ENCODE measurements around the gene PXMP4.
"Not testable (repeated sequence)": the region's sequence is repeated elsewhere in the genome, so short reads cannot be mapped to it uniquely, and the experiment has no call there.

Gene PXMP4
- total RNA-seq: 6.5 to 18.5 reads per million in 2 donors

DNA sequence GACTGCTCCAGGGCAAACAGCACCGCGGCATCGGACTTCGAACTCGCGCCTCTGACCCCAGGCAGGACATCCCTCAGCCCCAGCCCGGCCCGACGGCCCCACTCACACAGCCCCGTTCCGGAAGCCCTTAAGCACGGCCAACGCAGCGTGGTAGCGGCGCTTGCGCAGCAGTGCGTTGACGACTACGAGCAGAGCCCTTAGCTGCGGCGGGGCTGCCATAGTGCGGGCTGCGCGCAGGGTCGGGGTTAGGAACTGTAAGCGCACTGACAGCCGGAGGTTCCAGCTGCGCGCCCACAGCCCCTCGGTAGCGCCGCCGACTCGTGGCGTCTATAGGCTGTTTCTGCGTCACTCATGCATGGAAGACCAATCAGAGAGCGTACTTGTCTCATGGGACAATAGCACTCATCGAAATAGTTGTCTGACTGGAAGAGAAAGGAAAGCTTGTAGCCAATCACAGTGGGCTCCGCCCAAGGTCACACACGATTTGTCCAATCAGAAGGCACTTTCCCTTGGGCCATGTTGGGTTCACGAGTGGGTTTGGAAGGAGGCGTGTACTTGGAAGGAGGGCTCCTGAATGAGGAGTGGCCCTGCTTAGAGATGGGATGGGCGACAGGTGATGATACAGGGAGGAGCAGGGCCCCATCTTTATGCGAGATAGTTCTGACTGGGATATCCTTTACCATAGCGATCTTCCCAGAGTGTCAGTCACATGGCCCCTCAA, at the start of gene PXMP4:
TSS of gene PXMP4 (minus strand) at position 322 of the 721 bp plus-strand sequence. CDS start at position 219, 103 bp downstream.
- DNase-seq: peak; percentile 70

DNA sequence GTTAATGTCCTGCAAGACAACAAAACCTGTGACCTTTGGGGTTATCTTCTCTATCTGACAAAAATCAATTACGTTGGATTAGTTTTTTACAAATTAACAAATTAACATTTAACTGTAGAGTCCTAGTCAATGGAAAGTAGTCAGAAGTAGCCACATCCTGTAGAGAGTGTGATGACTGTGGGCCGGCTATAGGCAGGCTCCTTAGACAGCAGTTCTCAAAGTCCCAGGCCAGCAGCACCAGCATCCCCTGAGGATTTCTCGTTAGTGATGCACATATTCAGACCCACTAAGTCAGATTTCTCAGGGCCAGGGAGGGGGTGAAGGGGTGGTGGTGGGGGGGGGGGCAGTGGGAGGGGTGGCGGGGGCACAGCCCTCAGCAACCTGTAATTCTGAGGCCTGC, 48.9 kb upstream of the PXMP4 start:
- DNase-seq: no peak

GRCh38 chr20:33767777-33768138, 47.6 kb upstream of the PXMP4 start:
- DNase-seq: no peak

- DNase-seq: no peak
Observed at GRCh38 chr20:33766686-33767085, 46.6 kb upstream of the PXMP4 start.

GRCh38 chr20:33765592-33765991, 45.5 kb upstream of the PXMP4 start:
- no peak for DNase-seq

DNA sequence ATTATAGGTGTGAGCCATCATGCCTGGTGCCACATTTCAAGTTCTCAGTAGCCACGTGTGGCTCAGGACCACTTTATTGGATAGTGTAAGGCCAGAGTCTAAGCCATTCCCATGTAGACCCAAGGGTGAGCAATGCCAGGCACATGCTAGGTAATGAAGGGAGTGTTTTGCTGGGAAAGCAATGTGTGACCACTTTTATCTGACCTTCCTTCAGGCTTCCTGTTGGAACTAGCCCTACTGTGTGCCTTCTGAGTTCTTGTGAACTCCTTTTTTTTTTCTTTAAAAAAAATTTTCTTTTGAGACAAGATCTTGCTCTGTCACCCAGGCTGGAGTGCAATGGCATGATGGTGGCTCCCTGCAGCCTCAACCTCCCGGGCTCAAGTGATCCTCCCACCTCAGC, 45.0 kb upstream of the PXMP4 start:
- no peak for DNase-seq

- DNase-seq: no peak
Observed at GRCh38 chr20:33761698-33762250, 41.7 kb upstream of the PXMP4 start.

DNA sequence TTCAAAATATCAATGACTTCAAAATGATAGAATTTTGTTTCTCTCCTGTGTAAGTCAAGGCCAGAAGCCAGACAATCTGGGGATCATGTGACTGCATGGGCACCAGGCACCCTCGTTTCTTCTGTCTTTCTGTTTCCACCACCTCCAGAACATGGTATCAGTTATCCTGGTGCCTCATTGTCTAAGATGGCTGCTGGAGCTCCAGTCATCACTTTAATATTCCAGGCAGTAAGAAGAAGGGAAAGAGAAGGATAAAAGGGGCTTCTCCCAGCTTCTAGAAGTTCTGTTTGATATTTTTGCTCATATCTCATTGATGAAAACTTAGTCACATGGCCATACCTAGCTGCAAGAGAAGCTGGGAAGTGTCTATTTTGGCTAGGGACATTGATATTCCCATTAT, 37.3 kb upstream of the PXMP4 start:
- no peak for DNase-seq

DNA sequence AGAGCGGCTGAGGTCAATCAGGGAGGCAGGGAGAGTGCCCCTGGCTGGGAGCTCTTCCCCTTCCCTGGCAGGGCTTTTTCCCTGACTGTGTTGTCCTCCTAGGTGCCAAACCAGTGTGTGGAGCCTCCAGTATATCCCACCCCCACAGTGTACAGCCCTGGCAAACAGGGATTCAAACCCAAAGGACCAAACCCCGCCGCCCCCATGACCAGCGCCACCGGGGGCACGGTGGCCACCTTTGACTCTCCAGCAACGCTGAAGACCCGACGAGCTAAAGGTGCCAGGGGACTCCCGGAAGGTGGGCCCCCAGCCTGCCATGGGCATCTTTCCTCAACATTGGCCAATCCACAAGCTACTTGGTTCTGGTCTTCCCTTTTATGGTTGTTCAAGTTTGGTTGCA, 36.9 kb upstream of the PXMP4 start:
- no peak for DNase-seq

GRCh38 chr20:33755936-33756490, 35.9 kb upstream of the PXMP4 start:
- not testable (repeated sequence) for DNase-seq

GRCh38 chr20:33753763-33754162, 33.7 kb upstream of the PXMP4 start:
- no peak for DNase-seq

DNA sequence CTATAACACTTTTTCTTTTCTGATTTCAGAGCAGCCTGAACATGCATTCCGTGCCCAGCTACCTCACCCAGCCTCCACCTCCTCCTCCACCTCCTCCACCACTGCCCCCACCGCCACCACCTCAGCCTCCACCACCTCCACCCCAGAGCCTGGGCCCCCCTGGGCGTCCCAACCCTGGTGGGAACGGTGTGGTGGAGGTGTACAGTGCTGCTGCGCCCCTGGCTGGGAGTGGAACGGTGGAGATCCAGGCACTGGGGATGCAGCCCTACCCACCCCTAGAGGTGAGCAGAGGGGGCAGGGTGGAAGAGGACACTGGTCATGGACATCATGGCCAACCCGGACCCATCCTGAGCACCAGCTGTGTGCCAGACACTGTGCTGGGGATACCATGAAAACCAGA, 33.0 kb upstream of the PXMP4 start:
- DNase-seq: no peak

GRCh38 chr20:33751775-33752174, 31.7 kb upstream of the PXMP4 start:
- no peak for DNase-seq

DNA sequence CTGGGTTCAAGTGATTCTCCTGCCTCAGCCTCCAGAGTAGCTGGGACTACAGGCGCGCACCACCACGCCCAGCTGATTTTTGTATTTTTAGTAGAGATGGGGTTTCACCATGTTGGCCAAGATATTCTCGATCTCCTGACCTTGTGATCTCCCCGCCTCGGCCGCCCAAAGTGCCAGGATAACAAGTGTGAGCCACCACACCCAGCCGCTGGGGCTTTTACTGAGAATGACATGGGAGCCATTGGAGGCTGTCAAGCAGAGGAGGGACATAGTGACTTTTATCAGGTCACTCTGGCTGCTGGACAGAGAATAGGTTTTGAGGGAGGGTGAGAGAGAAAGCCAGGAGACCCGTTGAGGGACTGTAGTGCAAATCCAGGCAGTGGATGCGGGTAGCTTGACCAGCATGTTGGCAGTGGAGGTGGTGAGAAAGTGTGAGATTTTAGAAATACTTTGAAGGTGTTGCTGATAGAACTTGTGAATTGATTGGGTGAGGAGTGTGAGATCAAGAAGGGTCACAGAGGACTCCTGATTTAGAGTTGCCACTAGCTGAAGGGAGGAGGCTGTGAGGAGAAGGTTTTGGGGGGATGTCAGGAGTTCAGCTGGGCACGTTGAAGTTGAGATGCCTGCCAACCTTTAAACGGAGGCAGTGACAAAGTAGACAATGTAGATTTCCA, 26.4 kb upstream of the PXMP4 start:
- DNase-seq: no peak

DNA sequence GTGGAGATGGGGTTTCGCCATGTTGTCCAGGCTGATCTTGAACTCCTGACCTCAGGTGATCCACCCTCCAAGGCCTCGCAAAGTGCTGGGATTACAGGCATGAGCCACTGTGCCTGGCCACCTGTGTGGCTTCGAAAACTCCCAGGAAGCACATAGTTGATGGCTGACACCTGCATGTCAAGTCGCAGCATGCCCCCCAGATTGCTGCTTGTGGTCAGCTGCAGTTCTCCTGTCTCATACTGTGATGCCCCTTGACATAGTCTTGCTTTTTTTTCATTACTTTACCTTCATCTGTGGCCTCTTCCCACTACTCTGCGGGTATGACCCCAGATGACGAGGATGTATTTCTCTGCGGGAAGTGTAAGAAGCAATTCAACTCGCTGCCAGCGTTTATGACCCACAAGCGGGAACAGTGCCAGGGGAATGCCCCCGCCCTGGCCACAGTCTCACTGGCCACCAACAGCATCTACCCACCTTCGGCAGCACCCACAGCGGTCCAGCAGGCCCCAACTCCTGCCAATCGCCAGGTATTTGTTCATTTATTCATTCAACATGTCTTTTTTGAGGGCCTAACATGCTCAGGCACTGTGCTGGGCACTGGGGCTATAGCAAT, 24.8 kb upstream of the PXMP4 start:
- DNase-seq: no peak

DNA sequence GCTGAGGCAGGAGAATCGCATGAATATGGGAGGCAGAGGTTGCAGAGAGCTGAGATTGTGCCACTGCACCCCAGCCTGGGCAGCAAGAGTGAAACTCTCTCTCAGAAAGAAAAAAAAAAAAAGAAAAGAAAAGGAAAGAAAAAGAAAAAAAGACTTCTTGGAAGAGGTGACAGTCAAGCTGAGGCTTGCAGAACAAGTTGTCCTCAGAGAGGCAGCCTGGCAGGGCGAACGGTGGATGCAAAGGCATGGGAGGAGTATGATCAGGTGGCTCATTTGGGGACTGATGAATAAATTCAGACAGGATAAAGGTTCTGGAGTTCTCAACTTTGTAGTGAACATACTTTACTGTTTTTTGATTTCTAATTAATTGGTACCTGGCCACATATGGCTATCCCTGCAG, 24.1 kb upstream of the PXMP4 start:
- no peak for DNase-seq

GRCh38 chr20:33740189-33740588, 20.1 kb upstream of the PXMP4 start:
- no peak for DNase-seq

- DNase-seq: no peak
Observed at GRCh38 chr20:33739493-33739892, 19.4 kb upstream of the PXMP4 start.

GRCh38 chr20:33736962-33737361, 16.9 kb upstream of the PXMP4 start:
- DNase-seq: no peak

DNA sequence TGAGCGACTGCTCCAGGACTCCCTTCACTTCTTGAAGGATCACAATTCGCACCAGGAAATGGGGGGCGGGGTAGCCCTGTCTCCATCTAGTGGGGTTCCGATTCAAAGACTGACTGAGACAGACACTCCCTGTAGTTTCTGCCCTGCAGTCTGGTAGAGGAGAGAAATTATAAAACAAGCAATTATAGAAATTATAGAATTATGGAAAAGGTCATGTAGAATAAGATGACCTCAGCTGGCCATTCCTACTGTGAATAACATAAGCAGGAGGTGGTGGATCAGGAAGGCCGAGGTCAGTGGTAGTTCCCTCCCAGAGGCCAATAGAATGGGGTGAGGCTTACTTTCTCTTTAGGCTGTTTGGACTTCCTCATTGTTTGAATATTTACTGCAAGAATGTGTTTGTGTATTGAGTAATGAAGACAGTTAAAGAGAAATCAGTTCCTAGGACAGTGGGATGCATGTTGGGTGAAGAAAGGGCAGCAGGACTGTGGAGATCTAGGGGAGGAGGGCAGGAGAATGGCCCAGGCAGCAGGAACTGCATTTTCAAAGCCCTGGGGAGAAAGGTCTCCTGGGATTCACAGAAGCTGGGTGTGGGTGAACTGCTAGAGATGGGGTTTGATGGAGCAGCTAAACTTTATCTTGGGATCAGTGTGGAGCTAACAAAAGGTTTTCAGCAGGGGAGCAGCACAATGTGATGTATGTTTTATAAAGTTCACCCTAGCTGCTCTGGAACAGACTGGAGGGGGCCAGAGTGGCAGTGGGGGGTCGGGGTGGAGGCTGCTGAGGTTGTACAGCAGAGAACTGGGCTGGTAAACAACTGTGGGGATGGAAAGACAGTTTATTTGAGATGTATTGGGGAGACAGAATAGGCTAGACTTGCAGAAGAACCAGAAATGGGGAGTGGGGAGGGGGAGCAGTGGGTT, 13.8 kb upstream of the PXMP4 start:
- no peak for DNase-seq

- DNase-seq: no peak
Observed at GRCh38 chr20:33732166-33732970, 12.3 kb upstream of the PXMP4 start.
